HG02943 (cell line): Measurements from ENCODE around the gene TFE3.
"Not testable (repeated sequence)": the region's sequence is repeated elsewhere in the genome, so short reads cannot be mapped to it uniquely, and the experiment has no call there.

Experiments
- ATAC-seq: cut with Tn5 transposase; IDR thresholded peaks from one replicate; pipeline ENCODE4 v1.9.1; 2021; ENCODE audit warnings: mild to moderate bottlenecking, low read depth, moderate library complexity; ENCODE audit not compliant: unreplicated experiment

The TFE3 gene

GRCh38 chrX:49002091-49002935 is 40.8 kb downstream of the TFE3 start, which contains the start of gene GRIPAP1:
GRIPAP1 (minus strand) TSS chrX:49002264; CDS start chrX:49002229, 35 bp downstream.
- ATAC-seq = peak; percentile 73

GRCh38 chrX:49001521-49002090 is 41.6 kb downstream of the TFE3 start:
- peak; percentile 31 for ATAC-seq

- no peak for ATAC-seq
Observed at GRCh38 chrX:49000636-49001035, 42.5 kb downstream of the TFE3 start.

GRCh38 chrX:48999030-48999429 is 44.1 kb downstream of the TFE3 start:
- no peak for ATAC-seq

GRCh38 chrX:48998391-48998790 is 44.8 kb downstream of the TFE3 start:
- no peak for ATAC-seq

- no peak for ATAC-seq
Observed at GRCh38 chrX:48997865-48998264, 45.3 kb downstream of the TFE3 start.

GRCh38 chrX:48997455-48997854 is 45.7 kb downstream of the TFE3 start:
- no peak for ATAC-seq

GRCh38 chrX:48996969-48997368 is 46.2 kb downstream of the TFE3 start:
- no peak for ATAC-seq

GRCh38 chrX:48992341-48992740 is 50.8 kb downstream of the TFE3 start:
- ATAC-seq = no peak

- no peak for ATAC-seq
Observed at GRCh38 chrX:48989483-48989882, 53.7 kb downstream of the TFE3 start.

GRCh38 chrX:48983896-48984295 is 59.3 kb downstream of the TFE3 start:
- ATAC-seq = no peak

- no peak for ATAC-seq
Observed at GRCh38 chrX:48983081-48983480, 60.1 kb downstream of the TFE3 start.

- no peak for ATAC-seq
Observed at GRCh38 chrX:48981178-48981577, 62.0 kb downstream of the TFE3 start.

GRCh38 chrX:48980341-48980740 is 62.8 kb downstream of the TFE3 start:
- not testable (repeated sequence) for ATAC-seq
